OCI-LY3 (cell line): ENCODE data around the gene UNC13A.

ENCODE experiments used
- EZH2phosphoT487 ChIP-seq: fragments of 200-600 bp; shearing (Covaris generic); IDR thresholded peaks from 2 replicates; pipeline ENCODE4 v1.6.1; 2018; ENCODE audit warnings: antibody characterized with exemption, mixed run types, low read depth
- TF ChIP-seq, protein P1 (sequence below): fragments of 200-600, 300-600 bp; sonication (generic); IDR thresholded peaks from 2 replicates; pipeline ENCODE4 v1.5.1; 2014; ENCODE audit warnings: antibody characterized with exemption, low read length, low read depth

DNA sequence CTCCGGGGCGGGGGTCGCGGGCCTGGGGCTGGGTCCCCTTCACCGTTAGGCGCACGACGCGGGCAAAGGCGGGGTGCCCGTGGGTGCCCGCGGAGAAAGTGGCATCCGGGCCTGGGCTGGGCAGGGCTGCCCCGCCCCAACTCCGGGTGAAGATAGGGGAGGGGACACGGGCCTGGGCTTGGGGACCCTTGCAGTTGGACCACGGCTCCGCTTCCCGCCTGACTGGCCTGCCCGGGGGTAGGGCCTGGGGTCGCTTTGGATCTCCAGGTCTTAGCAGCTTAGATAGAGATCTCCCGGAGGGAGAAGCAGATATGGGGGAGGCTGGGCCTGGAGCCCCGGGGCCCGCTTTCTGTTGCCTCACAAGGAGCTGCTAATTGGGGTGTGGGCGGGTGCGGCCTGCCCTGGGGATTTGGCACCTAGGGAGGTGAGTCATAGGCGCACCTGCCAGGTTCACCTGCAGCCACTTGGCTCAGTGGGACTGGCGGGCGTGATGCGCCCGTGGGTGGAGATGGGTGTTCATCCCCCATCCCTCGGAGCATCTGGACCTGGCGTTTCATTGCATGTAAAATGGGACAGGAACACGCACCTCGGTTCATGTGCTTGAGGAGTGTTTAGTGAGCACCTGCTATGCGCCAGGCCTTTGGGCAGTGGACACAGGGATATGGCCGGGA is 31.7 kb upstream of the UNC13A start:
- TF ChIP-seq, protein P1, sequence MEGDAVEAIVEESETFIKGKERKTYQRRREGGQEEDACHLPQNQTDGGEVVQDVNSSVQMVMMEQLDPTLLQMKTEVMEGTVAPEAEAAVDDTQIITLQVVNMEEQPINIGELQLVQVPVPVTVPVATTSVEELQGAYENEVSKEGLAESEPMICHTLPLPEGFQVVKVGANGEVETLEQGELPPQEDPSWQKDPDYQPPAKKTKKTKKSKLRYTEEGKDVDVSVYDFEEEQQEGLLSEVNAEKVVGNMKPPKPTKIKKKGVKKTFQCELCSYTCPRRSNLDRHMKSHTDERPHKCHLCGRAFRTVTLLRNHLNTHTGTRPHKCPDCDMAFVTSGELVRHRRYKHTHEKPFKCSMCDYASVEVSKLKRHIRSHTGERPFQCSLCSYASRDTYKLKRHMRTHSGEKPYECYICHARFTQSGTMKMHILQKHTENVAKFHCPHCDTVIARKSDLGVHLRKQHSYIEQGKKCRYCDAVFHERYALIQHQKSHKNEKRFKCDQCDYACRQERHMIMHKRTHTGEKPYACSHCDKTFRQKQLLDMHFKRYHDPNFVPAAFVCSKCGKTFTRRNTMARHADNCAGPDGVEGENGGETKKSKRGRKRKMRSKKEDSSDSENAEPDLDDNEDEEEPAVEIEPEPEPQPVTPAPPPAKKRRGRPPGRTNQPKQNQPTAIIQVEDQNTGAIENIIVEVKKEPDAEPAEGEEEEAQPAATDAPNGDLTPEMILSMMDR = no peak
- no peak for TF ChIP-seq EZH2phosphoT487
